Heart left ventricle (tissue), 16 donors: ENCODE data around the gene LAGE3. TPM values are rescaled to one million over a fixed set of nuclear protein-coding genes. Genes with fewer than 3 reads are reported as not detected.
A peak's percentile ranks its signal among the peaks of the same experiment; 100 is the strongest.

Source experiments
- ATAC-seq, 4 donors: fragments of 200-7000 bp; cut with Tn5 transposase; one replicate each; pipeline ENCODE4 v1.9.1; 2020 to 2022; ENCODE audit warnings: moderate library complexity in 4 of 4, mild to moderate bottlenecking in 3 of 4, moderate number of reproducible peaks in 1 of 4
- DNase-seq, 5 donors: peaks; one replicate each; pipeline ENCODE4 v3.0.0-alpha.2; 2020
- H3K27ac ChIP-seq, 12 donors: fragments of 200-600 bp; sonication (generic) in 4 of 12; one replicate each; pipeline versions ENCODE4 v1.5.0 to v1.8.0; 2016 to 2022; ENCODE audit warnings: mild to moderate bottlenecking in 2 of 12
- H3K27me3 ChIP-seq, 9 donors: fragments of 200-600 bp; sonication (generic) in 2 of 9; one replicate each; pipeline versions ENCODE4 v1.5.1 to v1.8.0; 2016 to 2022; ENCODE audit warnings: mild to moderate bottlenecking in 3 of 9
- H3K36me3 ChIP-seq, 9 donors: fragments of 200-600 bp; sonication (generic) in 2 of 9; one replicate each; pipeline versions ENCODE4 v1.5.0 to v1.8.0; 2018 to 2022; ENCODE audit warnings: mild to moderate bottlenecking in 2 of 9
- H3K4me1 ChIP-seq, 12 donors: fragments of 200-600 bp; sonication (generic) in 4 of 12; one replicate each; pipeline versions ENCODE4 v1.5.0 to v1.8.0; 2016 to 2022; ENCODE audit warnings: mild to moderate bottlenecking in 3 of 12
- H3K4me3 ChIP-seq, 12 donors: fragments of 200-600 bp; sonication (generic) in 4 of 12; one replicate each; pipeline versions ENCODE4 v1.5.0 to v1.8.0; 2017 to 2022; ENCODE audit warnings: mild to moderate bottlenecking in 9 of 12, moderate library complexity in 4 of 12
- H3K9me3 ChIP-seq, 12 donors: fragments of 200-600 bp; sonication (generic) in 4 of 12; one replicate each; pipeline versions ENCODE4 v1.5.0 to v1.8.0; 2016 to 2022; ENCODE audit warnings: mild to moderate bottlenecking in 1 of 12
- CTCF ChIP-seq, 12 donors: fragments of 200-600 bp; sonication (generic) in 4 of 12; IDR thresholded peaks; one replicate each; pipeline versions ENCODE4 v1.5.0 to v1.8.0; 2018 to 2022; ENCODE audit warnings: antibody characterized with exemption in 12 of 12, mild to moderate bottlenecking in 5 of 12
- POLR2A ChIP-seq, 2 donors: fragments of 450-650 bp; IDR thresholded peaks; one replicate each; pipeline ENCODE4 v1.6.1; 2017; ENCODE audit warnings: antibody characterized with exemption in 2 of 2, mild to moderate bottlenecking in 2 of 2, moderate library complexity in 2 of 2
- whole genome bisulfite sequencing, 4 donors: extraction: QIAGEN DNeasy Blood & Tissue Kit in 2 of 4; methylation state at CpG; one replicate each; pipeline versions ENCODE4 v1.1.5 to v1.1.7; 2013 to 2018; 5-methylcytosine and 5-hydroxymethylcytosine counted together
- intact Hi-C, 10 donors: fragments of 100-400 bp; cut with DNase I; formaldehyde crosslinking; loops; one replicate each; pipeline versions ENCODE4 v1.11.1 to v1.14.2; 2022
- polyA plus RNA-seq, 2 donors: library from polyadenylated mRNA; stranded (reverse); fragments of 200-250 nt; gene quantifications; one replicate each; pipeline ENCODE4 v1.2.3, GENCODE V29; 2013
- total RNA-seq, 9 donors: library from RNA; depleted of rRNA in 2 of 9; stranded (reverse); fragments of >200 nt in 2 of 9; fragmentation: NEBNext Ultra II Directional in 3 of 9; extraction: Animal tissue kit (Norgen Biotek cat#: 25700) in 3 of 9; gene quantifications; one replicate each; pipeline versions ENCODE4 v1.1.0 to v1.2.4, GENCODE V29; 2016 to 2023
- donor health status: ischemic (EF 13 %, LVEDD 7.1; RV severe dilation, severe dysfunction).
- donor health status: healthy with polysubstance abuse.
- donor health status: DM: no; HTN: yes; CAD: no.
- donor health status: DM: no; HTN: no; CAD: no.
- donor health status: ischemic (EF 25% LVEDD 6.9; RV normal size, moderate dysfunction).
- donor health status: ischemic (EF 25% LVEDD 5.7; RV mildly dilated, moderate dysfunction).
- donor health status: healthy.
- donor health status: DM: yes; HTN: yes; CAD: no.
- donor health status: ischemic (EF 35%, LVEDD 5.7; RV mildly dilated, moderate dysfunction).
- donor health status: nonischemic (EF 11% LVEDD 7.7; RV severe dilation, severe dysfunction).
- donor health status: DM: yes; HTN: yes; CAD: no.
- donor health status: PGD.
- donor health status: ischemic (EF 29% LVEDD 5.4; RV normal size, mild dysfunction).
- donor health status: nonischemic (EF 23%, LVEDD 6.1; RV moderate dilation, normal function).

LAGE3 gene
- total and polyA plus RNA-seq, 11 donors, result 15.1 to 26.8 (median 18.9) TPM

GRCh38 chrX:154437971-154438893 lies 40.8 kb downstream of the LAGE3 start:
- WGBS, 4 donors, result 29 to 64% (median 49%) methylated on average over 23 to 28 of the region's 28 CpGs
- peaks cover 0 to 46% (median 30%) of the 10 kb centered on the region in 9 donors for H3K36me3 ChIP-seq
- intact Hi-C loops, result loop anchor here in 5 of 10 donors (2.0 to 10.0 kb wide), 5 partner anchors 25 to 79 kb away; partner anchors contain the start of genes EMD (in 1 of the 5), FAM3A (in 1 of the 5), FLNA (in 1 of the 5) and LAGE3 (in 1 of the 5)
- DNase-seq (no peak), ATAC-seq (no peak)
- peak overlapping the region in 9 of 12 donors; percentile 24 to 94 (median 87) for H3K27ac ChIP-seq
- H3K9me3 ChIP-seq, result no peaks in the 10 kb centered on the region
- H3K4me3 ChIP-seq, result peak overlapping the region in 11 of 12 donors; percentile 60 to 96 (median 77)
- H3K27me3 ChIP-seq, result no peaks in the 10 kb centered on the region
- TF ChIP-seq CTCF (IDR thresholded peaks at IDR 0.05), result no peak
- H3K4me1 ChIP-seq, result peaks cover 0 to 16% (median 4%) of the 10 kb centered on the region in 12 donors

GRCh38 chrX:154436983-154437752 lies 41.9 kb downstream of the LAGE3 start, which contains the start of gene GDI1:
Gene GDI1 (plus strand): TSS chrX:154437154. CDS start chrX:154437255, 101 bp downstream.
- H3K4me3 ChIP-seq, result peak within 1 kb of the TSS; percentile 60 to 96 (median 78)
- peak in 1 of 2 donors; percentile 41 for TF ChIP-seq POLR2A (IDR thresholded peaks at IDR 0.05)
- no peak for TF ChIP-seq CTCF (IDR thresholded peaks at IDR 0.05)
- peaks cover 0 to 16% (median 4%) of the 10 kb centered on the region in 12 donors for H3K4me1 ChIP-seq
- peak in 3 of 4 donors; percentile 36 to 66 (median 48) for ATAC-seq
- no peaks in the 10 kb centered on the region for H3K27me3 ChIP-seq
- no peaks in the 10 kb centered on the region for H3K9me3 ChIP-seq
- peak; percentile 60 to 82 (median 68) for DNase-seq
- peak within 1 kb of the TSS; percentile 83 to 96 (median 87) for H3K27ac ChIP-seq
- H3K36me3 ChIP-seq, result peaks cover 0 to 51% (median 30%) of the 10 kb centered on the region in 9 donors
- intact Hi-C loops, result loop anchor here in 5 of 10 donors (2.0 to 10.0 kb wide), 5 partner anchors 24 to 80 kb away; partner anchors contain the start of genes EMD (in 1 of the 5), FAM3A (in 1 of the 5), FLNA (in 1 of the 5) and LAGE3 (in 1 of the 5)
- WGBS, 4 donors, result 0 to 51% (median 21%) methylated on average over 67 to 92 of the region's 93 CpGs

- Histone ChIP-seq H3K36me3 (peaks cover 0 to 44% (median 23%) of the 10 kb centered on the region in 9 donors), H3K4me3 (peak overlapping the region; percentile 60 to 96 (median 78)), H3K4me1 (peaks cover 0 to 16% (median 4%) of the 10 kb centered on the region in 12 donors), H3K27ac (peak overlapping the region; percentile 83 to 96 (median 87)), H3K9me3 (no peaks in the 10 kb centered on the region), H3K27me3 (no peaks in the 10 kb centered on the region)
- DNase-seq, result peak in 3 of 5 donors; percentile 35 to 45 (median 42)
- intact Hi-C loops, result loop anchor here in 5 of 10 donors (2.0 to 10.0 kb wide), 5 partner anchors 24 to 81 kb away; partner anchors contain the start of genes EMD (in 1 of the 5), FAM3A (in 1 of the 5), FLNA (in 1 of the 5) and LAGE3 (in 1 of the 5)
- peak; percentile 16 to 63 (median 32) for ATAC-seq
- WGBS, 4 donors, result 4 to 42% (median 16%) methylated on average over 29 to 49 of the region's 78 CpGs
- no peak for TF ChIP-seq CTCF (IDR thresholded peaks at IDR 0.05)
- no peak for TF ChIP-seq POLR2A (IDR thresholded peaks at IDR 0.05)
Observed at GRCh38 chrX:154436374-154436982, 42.6 kb downstream of the LAGE3 start.
